ENCODE measurements around the gene OR2F1. TPM values are rescaled to one million over a fixed set of nuclear protein-coding genes. Genes with fewer than 3 reads are reported as not detected.

OR2F1 gene
- total RNA-seq, 1 donor from 2014 or later, result not detected

- no peaks in the 10 kb centered on the region for H3K4me1 ChIP-seq
- DNase-seq (ENCODE audit: low spot score in 2 of 2), result no peak
- H3K27me3 ChIP-seq, result no peaks in the 10 kb centered on the region
- no peaks in the 10 kb centered on the region for H3K9me3 ChIP-seq
- H3K27ac ChIP-seq, result no peak overlapping the region
- intact Hi-C loops (cut with DNase I), result loop anchor here (10.0 kb wide), 1 partner anchor 925 kb away; the partner anchor contains the start of gene TPK1
- no peak for TF ChIP-seq CTCF (IDR thresholded peaks at IDR 0.05)
- H3K4me3 ChIP-seq, result no peak overlapping the region
- no peaks in the 10 kb centered on the region for H3K36me3 ChIP-seq
These were observed 44.8 kb upstream of the OR2F1 start for GRCh38 chr7:143909863-143910262.

GRCh38 chr7:143910473-143911248 lies 44.0 kb upstream of the OR2F1 start:
- TF ChIP-seq CTCF (IDR thresholded peaks at IDR 0.05), result no peak
- Histone ChIP-seq H3K36me3 (no peaks in the 10 kb centered on the region), H3K27ac (no peak overlapping the region), H3K4me1 (no peaks in the 10 kb centered on the region), H3K4me3 (no peak overlapping the region), H3K9me3 (no peaks in the 10 kb centered on the region), H3K27me3 (no peaks in the 10 kb centered on the region)
- DNase-seq (ENCODE audit: low spot score in 2 of 2), result no peak
- intact Hi-C loops (cut with DNase I), result no loop called here

GRCh38 chr7:143913945-143914615 lies 40.6 kb upstream of the OR2F1 start:
- Histone ChIP-seq H3K4me3 (no peak overlapping the region), H3K27ac (no peak overlapping the region), H3K27me3 (no peaks in the 10 kb centered on the region), H3K36me3 (no peaks in the 10 kb centered on the region), H3K4me1 (no peaks in the 10 kb centered on the region), H3K9me3 (no peaks in the 10 kb centered on the region)
- no peak for TF ChIP-seq CTCF (IDR thresholded peaks at IDR 0.05)
- intact Hi-C loops (cut with DNase I), result no loop called here
- DNase-seq (ENCODE audit: low spot score in 2 of 2), result no peak

- no peak overlapping the region for H3K4me3 ChIP-seq
- no peaks in the 10 kb centered on the region for H3K36me3 ChIP-seq
- no peaks in the 10 kb centered on the region for H3K9me3 ChIP-seq
- intact Hi-C loops (cut with DNase I), result no loop called here
- TF ChIP-seq CTCF (IDR thresholded peaks at IDR 0.05), result no peak
- H3K27me3 ChIP-seq, result no peaks in the 10 kb centered on the region
- no peaks in the 10 kb centered on the region for H3K4me1 ChIP-seq
- no peak overlapping the region for H3K27ac ChIP-seq
- DNase-seq (ENCODE audit: low spot score in 2 of 2), result no peak
These were observed 39.5 kb upstream of the OR2F1 start for GRCh38 chr7:143914938-143915652.

GRCh38 chr7:143924851-143925250 lies 29.8 kb upstream of the OR2F1 start:
- Histone ChIP-seq H3K9me3 (no peaks in the 10 kb centered on the region), H3K4me1 (no peaks in the 10 kb centered on the region), H3K27me3 (no peaks in the 10 kb centered on the region), H3K4me3 (no peak overlapping the region), H3K36me3 (no peaks in the 10 kb centered on the region), H3K27ac (no peak overlapping the region)
- no peak for DNase-seq (ENCODE audit: low spot score in 2 of 2)
- TF ChIP-seq CTCF (IDR thresholded peaks at IDR 0.05), result no peak
- intact Hi-C loops (cut with DNase I), result no loop called here

Measured in ascending aorta (tissue), 2 donors.